Measurements from ENCODE around the gene MYMX. TPM values are rescaled to one million over a fixed set of nuclear protein-coding genes. Genes with fewer than 3 reads are reported as not detected.

Gene MYMX
- total and polyA plus RNA-seq, 2 of the 13 experiments (the other 11 are each of a cell fraction or from before 2014, with no cell fraction given), result not detected

GRCh38 chr6:44257025-44257752 lies 40.5 kb downstream of the MYMX start, which contains the start of gene SLC35B2 (continued):
- TF ChIP-seq HNRNPK (IDR thresholded peaks at IDR 0.05; ENCODE audit: low read depth, low read length, poor library complexity, severe bottlenecking), result peak; percentile 88
- no peak for TF ChIP-seq NONO (IDR thresholded peaks at IDR 0.05)
- TF ChIP-seq NONO (CRISPR knock-in tag; conservative IDR thresholded peaks at IDR 0.05), result peak; percentile 92
- peak; percentile 82; the same call in 1 of the 2 replicates for TF ChIP-seq ZNF30 (CRISPR knock-in tag; IDR thresholded peaks at IDR 0.05)
- no peak for TF ChIP-seq ZBTB46 (CRISPR knock-in tag; IDR thresholded peaks at IDR 0.05; ENCODE audit: borderline replicate concordance)
- no peak; the same call in 1 of the 2 replicates for TF ChIP-seq MLXIP (CRISPR knock-in tag; IDR thresholded peaks at IDR 0.05; ENCODE audit: borderline replicate concordance)
- TF ChIP-seq ZNF562 (CRISPR knock-in tag; IDR thresholded peaks at IDR 0.05; ENCODE audit: borderline replicate concordance), result no peak
- TF ChIP-seq MTA3 (CRISPR knock-in tag; IDR thresholded peaks at IDR 0.05), result no peak
- TF ChIP-seq ZNF337 (CRISPR knock-in tag; IDR thresholded peaks at IDR 0.05; ENCODE audit: borderline replicate concordance, low read depth), result no peak
- TF ChIP-seq FOSL1 (CRISPR knock-in tag; IDR thresholded peaks at IDR 0.05; ENCODE audit: borderline replicate concordance), result no peak
- TF ChIP-seq KDM2A (CRISPR knock-in tag; IDR thresholded peaks at IDR 0.05; ENCODE audit: borderline replicate concordance, low read depth), result peak; percentile 93
- 0 out of 2 replicates have a peak, but pooled peaks have one; percentile 60 for TF ChIP-seq MZF1 (CRISPR knock-in tag; IDR thresholded peaks at IDR 0.05; ENCODE audit: borderline replicate concordance)
- TF ChIP-seq ZFX (CRISPR knock-in tag; IDR thresholded peaks at IDR 0.05; ENCODE audit: low read depth), result peak; percentile 83
- TF ChIP-seq KDM5A (IDR thresholded peaks at IDR 0.05; ENCODE audit: borderline replicate concordance, low read length), result peak; percentile 89
- TF ChIP-seq ZHX1 (CRISPR knock-in tag; IDR thresholded peaks at IDR 0.05; ENCODE audit: low read depth), result peak; percentile 66; the same call in 1 of the 2 replicates
- peak; percentile 31 for TF ChIP-seq ZNF749 (CRISPR knock-in tag; IDR thresholded peaks at IDR 0.05; ENCODE audit: borderline replicate concordance)
- TF ChIP-seq LCORL (IDR thresholded peaks at IDR 0.05), result no peak
- TF ChIP-seq LCORL (CRISPR knock-in tag; IDR thresholded peaks at IDR 0.05), result peak; percentile 90
- TF ChIP-seq, protein P1, sequence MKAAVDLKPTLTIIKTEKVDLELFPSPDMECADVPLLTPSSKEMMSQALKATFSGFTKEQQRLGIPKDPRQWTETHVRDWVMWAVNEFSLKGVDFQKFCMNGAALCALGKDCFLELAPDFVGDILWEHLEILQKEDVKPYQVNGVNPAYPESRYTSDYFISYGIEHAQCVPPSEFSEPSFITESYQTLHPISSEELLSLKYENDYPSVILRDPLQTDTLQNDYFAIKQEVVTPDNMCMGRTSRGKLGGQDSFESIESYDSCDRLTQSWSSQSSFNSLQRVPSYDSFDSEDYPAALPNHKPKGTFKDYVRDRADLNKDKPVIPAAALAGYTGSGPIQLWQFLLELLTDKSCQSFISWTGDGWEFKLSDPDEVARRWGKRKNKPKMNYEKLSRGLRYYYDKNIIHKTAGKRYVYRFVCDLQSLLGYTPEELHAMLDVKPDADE (CRISPR knock-in tag; IDR thresholded peaks at IDR 0.05), result peak; percentile 52; the same call in 1 of the 2 replicates
- TF ChIP-seq CCAR2 (optimal IDR thresholded peaks at IDR 0.05; ENCODE audit: low read depth, low read length), result no peak
